GM12878 (cell line): ENCODE results near the gene ZNF574. TPM values are rescaled to one million over a fixed set of nuclear protein-coding genes. Genes with fewer than 3 reads are reported as not detected.

Source experiments
- ATAC-seq: fragments of 200-7000 bp; cut with Tn5 transposase; 3 replicates; pipeline ENCODE4 v1.9.1; 2020; ENCODE audit warnings: mild to moderate bottlenecking, moderate library complexity
- BruUV-seq: library from RNA; stranded (reverse); fragments of 400-500 nt; replicated peaks from 2 replicates; lab custom pipeline; 2021; lab: Mats Ljungman, UMichigan
- CTCF ChIA-PET: fragments of 300-600 bp; sonication (Branson Sonifier 250); formaldehyde crosslinking; extraction: SDS; loops from one replicate; lab custom pipeline; 2021; ENCODE audit warnings: inconsistent platforms; lab: Yijun Ruan, JAX
- POLR2A ChIA-PET: fragments of 350-600 bp; formaldehyde crosslinking; extraction: SDS; loops from one replicate; lab custom pipeline; 2021; ENCODE audit warnings: inconsistent platforms; lab: Charles Lee
- RAD21 ChIA-PET: fragments of 300-600 bp; sonication (Branson Sonifier 250); formaldehyde crosslinking; loops from one replicate; lab custom pipeline; 2023; ENCODE audit warnings: antibody characterized with exemption; ENCODE audit not compliant: unreplicated experiment; lab: Charles Lee
- SMC1A ChIA-PET: fragments of 300-600 bp; sonication (Branson Sonifier 250); formaldehyde crosslinking; loops from one replicate; lab custom pipeline; 2023; ENCODE audit not compliant: unreplicated experiment, uncharacterized antibody; lab: Charles Lee
- DNase-seq: peaks from one replicate; pipeline ENCODE4 v3.0.0-alpha.2; 2011; ENCODE audit warnings: low read depth, low spot score
- FAIRE-seq: peaks from 3 replicates; lab custom pipeline; 2011; peaks lifted over from hg19 to GRCh38; lab: Jason Lieb, UNC
- H2AFZ ChIP-seq: 2 replicates; pipeline ENCODE4 v1.6.0; 2011; ENCODE audit warnings: low read depth, low read length, control low read depth; ENCODE audit not compliant: control insufficient read depth
- H3K27ac ChIP-seq: 2 replicates; pipeline ENCODE4 v1.5.1; 2011; ENCODE audit warnings: control low read depth; ENCODE audit not compliant: control insufficient read depth, insufficient read depth
- H3K27me3 ChIP-seq, 2 experiments: replicated peaks in 1 of 2; 2 replicates each; pipeline versions ENCODE4 v1.6.0 to v1.6.1; 2011; ENCODE audit warnings: low read length in 1 of 2; ENCODE audit not compliant: control insufficient read depth in 2 of 2, insufficient read depth in 2 of 2
- H3K36me3 ChIP-seq, 2 experiments: 2 replicates each; pipeline ENCODE4 v1.5.1; 2011; ENCODE audit warnings: low read length in 1 of 2; ENCODE audit not compliant: control insufficient read depth in 2 of 2, insufficient read depth in 2 of 2
- H3K4me1 ChIP-seq: 2 replicates; pipeline ENCODE4 v1.6.1; 2011; ENCODE audit warnings: mild to moderate bottlenecking, low read length, moderate library complexity, mixed read lengths; ENCODE audit not compliant: control insufficient read depth, insufficient read depth
- H3K4me2 ChIP-seq: 2 replicates; pipeline ENCODE4 v1.6.0; 2011; ENCODE audit warnings: control low read depth; ENCODE audit not compliant: control insufficient read depth, insufficient read depth
- H3K4me3 ChIP-seq: fragments of 200-600 bp; sonication (generic); 2 replicates; pipeline ENCODE4 v1.5.1; 2016
- H3K79me2 ChIP-seq: 2 replicates; pipeline ENCODE4 v1.6.0; 2011; ENCODE audit warnings: low read length; ENCODE audit not compliant: control insufficient read depth, insufficient read depth
- H3K9ac ChIP-seq: 2 replicates; pipeline ENCODE4 v1.8.0; 2011; ENCODE audit warnings: low read length, control low read depth, mixed read lengths; ENCODE audit not compliant: control insufficient read depth, insufficient read depth
- H3K9me3 ChIP-seq: replicated peaks from 3 replicates; pipeline ENCODE4 v1.5.1; 2011; ENCODE audit warnings: mild to moderate bottlenecking, low read length; ENCODE audit not compliant: control insufficient read depth, insufficient read depth
- H4K20me1 ChIP-seq: 2 replicates; pipeline ENCODE4 v1.6.0; 2011; ENCODE audit not compliant: control insufficient read depth, insufficient read depth
- ASH2L ChIP-seq: fragments of 300-600, 200-600 bp; sonication (generic); IDR thresholded peaks from 2 replicates; pipeline ENCODE4 v1.6.1; 2017; ENCODE audit warnings: low read depth, mild to moderate bottlenecking, borderline replicate concordance
- BMI1 ChIP-seq: fragments of 450-650 bp; IDR thresholded peaks from 2 replicates; pipeline ENCODE4 v1.6.1; 2016; ENCODE audit warnings: mild to moderate bottlenecking, moderate library complexity, borderline replicate concordance
- CBX5 ChIP-seq: sonication (generic); IDR thresholded peaks from 2 replicates; pipeline ENCODE4 v1.6.1; 2016; ENCODE audit warnings: low read depth, moderate library complexity, mild to moderate bottlenecking, inconsistent platforms
- E2F8 ChIP-seq: fragments of 450-650 bp; IDR thresholded peaks from 2 replicates; pipeline ENCODE4 v1.6.1; 2018; ENCODE audit warnings: mild to moderate bottlenecking, low read depth, moderate library complexity; ENCODE audit not compliant: partially characterized antibody
- E4F1 ChIP-seq: fragments of 450-650 bp; IDR thresholded peaks from 2 replicates; pipeline ENCODE4 v1.6.1; 2018; ENCODE audit warnings: borderline replicate concordance, mild to moderate bottlenecking; ENCODE audit not compliant: partially characterized antibody
- HCFC1 ChIP-seq: fragments of 150-350 bp; IDR thresholded peaks from 2 replicates; pipeline ENCODE4 v1.6.1; 2014; ENCODE audit warnings: low read length
- HSF1 ChIP-seq: fragments of 150-350 bp; IDR thresholded peaks from 2 replicates; pipeline ENCODE4 v1.6.1; 2014; ENCODE audit warnings: mild to moderate bottlenecking, low read depth, low read length
- IRF3 ChIP-seq: fragments of 450-650 bp; IDR thresholded peaks from 2 replicates; pipeline ENCODE4 v1.6.1; 2014; ENCODE audit warnings: mild to moderate bottlenecking
- RELB ChIP-seq: fragments of 450-650 bp; IDR thresholded peaks from 2 replicates; pipeline ENCODE4 v1.6.1; 2017; ENCODE audit warnings: low read depth, mild to moderate bottlenecking, moderate library complexity
- TAF1 ChIP-seq: IDR thresholded peaks from 2 replicates; pipeline ENCODE4 v1.6.1; 2011; ENCODE audit warnings: mild to moderate bottlenecking, low read depth, low read length, borderline replicate concordance
- TCF12 ChIP-seq: IDR thresholded peaks from 2 replicates; pipeline ENCODE4 v1.6.1; 2011; ENCODE audit warnings: low read depth, mild to moderate bottlenecking, low read length
- TCF7 ChIP-seq: IDR thresholded peaks from 2 replicates; pipeline ENCODE4 v1.6.1; 2014; ENCODE audit warnings: antibody characterized with exemption, borderline replicate concordance
- YBX1 ChIP-seq: fragments of 450-650 bp; IDR thresholded peaks from 2 replicates; pipeline ENCODE4 v1.6.1; 2016; ENCODE audit warnings: antibody characterized with exemption
- ZNF384 ChIP-seq: IDR thresholded peaks from 2 replicates; pipeline ENCODE4 v1.6.1; 2012; ENCODE audit warnings: low read depth, mild to moderate bottlenecking, low read length, improper control_type of control experiment, borderline replicate concordance
- WGBS: methylation state at CpG from one replicate; pipeline ENCODE4 v1.1.6; 2016; ENCODE audit warnings: low lambda C conversion rate; ENCODE audit not compliant: insufficient replicate concordance, insufficient coverage; ENCODE audit errors: missing lambda C conversion rate; 5-methylcytosine and 5-hydroxymethylcytosine counted together
- in situ Hi-C: fragments of 300-500 bp; cut with MboI; formaldehyde crosslinking; loops from 9 replicates; pipeline ENCODE4 v1.14.3; 2018; ENCODE audit warnings: mixed read lengths
- intact Hi-C: fragments of 100-400 bp; cut with micrococcal nuclease; formaldehyde crosslinking; loops from one replicate; pipeline ENCODE4 v1.14.2; 2022; ENCODE audit not compliant: unreplicated experiment
- polyA plus RNA-seq, 11 experiments: library from polyadenylated mRNA; depleted of rRNA in 4 of 11; unstranded in 6 of 11; stranded (reverse) in 5 of 11; fragments of >200 nt; fragmentation: Nextera tagmentation in 4 of 11; fragmentation: Illumina TruSeq in 1 of 11; extraction: Ambion mirVana in 4 of 11; extraction: Trizol in 1 of 11; gene quantifications; 1 replicate in 1 of 11; 2 replicates in 10 of 11; pipeline versions ENCODE4 v1.2.1 to v1.2.3, GENCODE V29; 2011 to 2016; ENCODE audit warnings: inconsistent platforms in 2 of 11, missing spikeins in 2 of 11, low read depth in 1 of 11
- total RNA-seq, 4 experiments: library from RNA; depleted of rRNA in 3 of 4; stranded (reverse); fragments of >200 nt in 3 of 4; fragmentation: Illumina TruSeq in 1 of 4; extraction: Trizol in 1 of 4; gene quantifications; 2 replicates each; pipeline versions ENCODE4 v1.2.1 to v1.2.3, GENCODE V29; 2013 to 2021

ZNF574 gene
- total and polyA plus RNA-seq, 10 of the 15 experiments (the other 5 are each of a cell fraction or from before 2014, with no cell fraction given), result 0.32 to 25.6 (median 11.4) TPM

GRCh38 chr19:42065051-42065450 lies 10.9 kb upstream of the ZNF574 start:
- ChIA-PET RAD21 (no interaction called here), CTCF (no interaction called here), POLR2A (no interaction called here), SMC1A (no interaction called here)
- no peak for DNase-seq
- Histone ChIP-seq H3K4me1 (no peaks in the 10 kb centered on the region), H3K9me3 (no peaks in the 10 kb centered on the region), H4K20me1 (no peaks in the 10 kb centered on the region), H3K4me2 (no peak overlapping the region), H3K9ac (no peak overlapping the region), H3K27ac (no peak overlapping the region), H3K79me2 (no peaks in the 10 kb centered on the region), H3K4me3 (no peak overlapping the region), H3K27me3 (peaks cover 14 to 15% of the 10 kb centered on the region in 2 experiments), H2AFZ (no peak overlapping the region), H3K36me3 (no peaks in the 10 kb centered on the region)
- BruUV-seq, result no TSS peak
- in situ Hi-C loops, result no loop called here
- 41% methylated on average over 13 of the region's 13 CpGs for WGBS
- ATAC-seq, result no peak
- no peak for FAIRE-seq
- intact Hi-C loops, result no loop called here
- TF ChIP-seq ASH2L, result no peak
- no peak for TF ChIP-seq ZNF384
- no peak for TF ChIP-seq E2F8
- no peak for TF ChIP-seq HSF1
- no peak for TF ChIP-seq TCF7
- no peak for TF ChIP-seq HCFC1
- TF ChIP-seq BMI1, result no peak
- TF ChIP-seq TCF12, result no peak
- TF ChIP-seq RELB, result no peak
- TF ChIP-seq YBX1, result no peak
- TF ChIP-seq IRF3, result no peak
- no peak for TF ChIP-seq CBX5
- no peak for TF ChIP-seq TAF1
- TF ChIP-seq E4F1, result no peak
